ENCODE results near the gene PNMA6F. TPM values are rescaled to one million over a fixed set of nuclear protein-coding genes. Genes with fewer than 3 reads are reported as not detected.

The PNMA6F gene
- total RNA-seq, result not detected
- long read RNA-seq, result 0 reads

DNA sequence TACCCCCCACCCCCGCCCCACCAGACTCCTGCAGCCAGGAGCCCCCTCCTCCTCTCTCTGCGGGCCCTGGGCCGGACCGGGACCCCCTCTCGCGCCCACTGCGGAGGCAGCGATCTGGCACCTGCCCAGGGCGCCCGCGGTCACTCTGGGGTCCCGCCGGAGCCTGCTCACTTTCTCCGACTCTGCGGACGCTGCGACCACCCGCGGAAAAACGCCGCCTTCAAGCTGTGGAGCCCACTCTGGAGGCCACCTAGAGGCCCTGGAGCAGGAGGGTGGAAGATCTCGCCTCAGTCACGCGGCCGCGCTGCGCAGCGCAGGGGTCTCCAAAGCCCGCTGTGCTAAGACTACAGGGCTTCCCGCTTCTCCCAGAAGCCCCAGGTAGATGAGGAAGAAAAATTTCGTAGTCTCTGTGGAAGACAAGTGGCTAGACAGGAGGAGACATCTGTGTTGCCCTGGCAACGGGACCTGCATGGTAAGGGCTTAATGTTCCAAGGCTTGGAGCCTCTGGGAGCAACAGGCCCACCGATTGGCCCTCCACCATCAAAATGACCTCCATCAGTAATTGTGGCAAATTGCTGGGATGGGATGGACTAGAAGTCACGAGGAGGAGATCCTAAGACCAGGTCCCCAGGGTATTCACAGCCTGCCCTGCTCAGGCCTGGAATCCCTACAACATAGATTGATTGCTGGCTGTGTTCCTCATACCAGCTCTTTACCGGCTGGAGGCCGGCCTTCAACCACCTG, at the start of gene PNMA6F:
Gene PNMA6F, minus strand, starts transcription at position 387 of the 744 bp plus-strand sequence. CDS start 1,093 bp downstream, outside the sequence.
- ATAC-seq (no peak), DNase-seq (ENCODE audit: missing footprints) (no peak)
- intact Hi-C loops (cut with DNase I), result no loop called here

- intact Hi-C loops (cut with DNase I), result no loop called here
- DNase-seq (ENCODE audit: missing footprints) (no peak), ATAC-seq (no peak)
Measured at GRCh38 chrX:153371256-153371655, 49.7 kb upstream of the PNMA6F start.

- no peak for ATAC-seq
- no peak for DNase-seq (ENCODE audit: missing footprints)
- intact Hi-C loops (cut with DNase I), result no loop called here
Measured at GRCh38 chrX:153370293-153371055, 48.9 kb upstream of the PNMA6F start.

- intact Hi-C loops (cut with DNase I), result no loop called here
- DNase-seq (ENCODE audit: missing footprints) (no peak), ATAC-seq (no peak)
Measured at GRCh38 chrX:153366878-153367538, 45.4 kb upstream of the PNMA6F start.

DNA sequence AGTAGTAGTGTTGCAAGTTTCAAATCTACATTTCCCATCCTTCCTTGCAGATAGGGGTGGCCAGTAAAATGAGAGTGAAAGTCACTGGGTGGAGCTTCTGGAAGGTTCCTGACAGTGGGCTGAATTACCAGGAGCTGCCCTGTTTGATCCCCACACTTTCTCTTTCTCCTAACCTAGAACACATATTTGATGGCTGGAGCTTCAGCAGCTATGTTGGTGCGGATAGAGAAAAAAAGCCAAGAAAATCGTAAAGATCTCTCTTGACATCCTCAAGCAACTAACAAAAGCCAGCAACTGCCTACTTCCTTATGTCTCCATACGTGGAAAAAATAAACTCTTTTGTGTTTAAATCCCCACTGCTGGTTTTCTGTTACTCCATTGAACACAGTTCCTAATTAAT, 44.6 kb upstream of the PNMA6F start:
- ATAC-seq (no peak), DNase-seq (ENCODE audit: missing footprints) (no peak)
- intact Hi-C loops (cut with DNase I), result no loop called here

GRCh38 chrX:153365670-153366069, 44.1 kb upstream of the PNMA6F start:
- DNase-seq (ENCODE audit: missing footprints) (no peak), ATAC-seq (no peak)
- intact Hi-C loops (cut with DNase I), result no loop called here

- DNase-seq (ENCODE audit: missing footprints) (no peak), ATAC-seq (no peak)
Measured at GRCh38 chrX:153361781-153362397, 40.3 kb upstream of the PNMA6F start.

GRCh38 chrX:153357877-153358276, 36.3 kb upstream of the PNMA6F start:
- no peak for DNase-seq (ENCODE audit: missing footprints)
- intact Hi-C loops (cut with DNase I), result no loop called here

More at GRCh38 chrX:153361781-153362397, 40.3 kb upstream of the PNMA6F start:
- intact Hi-C loops (cut with DNase I), result no loop called here

DNA sequence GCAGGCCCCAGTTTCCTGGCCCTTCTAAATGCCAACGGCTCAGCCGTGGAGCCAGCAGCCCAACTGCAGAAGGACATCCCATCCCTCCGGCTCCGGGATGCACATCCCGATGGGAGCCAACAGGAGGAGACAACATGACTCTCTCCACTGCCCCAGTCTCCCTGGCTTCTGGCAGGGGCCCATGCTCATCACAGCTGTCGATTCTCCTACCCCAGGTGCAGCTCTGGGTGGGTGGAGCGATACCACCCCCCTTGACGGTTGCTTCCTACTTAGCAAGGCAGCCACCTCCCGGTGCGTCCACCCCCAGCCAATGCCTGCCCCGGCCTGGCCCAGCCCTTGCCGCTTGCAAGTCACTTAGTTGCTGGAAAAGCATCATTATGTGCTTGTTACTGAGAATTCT, 31.8 kb upstream of the PNMA6F start:
- DNase-seq (ENCODE audit: missing footprints), result no peak
- no peak for ATAC-seq
- intact Hi-C loops (cut with DNase I), result no loop called here

More at GRCh38 chrX:153357877-153358276, 36.3 kb upstream of the PNMA6F start:
- no peak for ATAC-seq

GRCh38 chrX:153352858-153353257, 31.3 kb upstream of the PNMA6F start:
- no peak for ATAC-seq
- intact Hi-C loops (cut with DNase I), result no loop called here
- no peak for DNase-seq (ENCODE audit: missing footprints)

DNA sequence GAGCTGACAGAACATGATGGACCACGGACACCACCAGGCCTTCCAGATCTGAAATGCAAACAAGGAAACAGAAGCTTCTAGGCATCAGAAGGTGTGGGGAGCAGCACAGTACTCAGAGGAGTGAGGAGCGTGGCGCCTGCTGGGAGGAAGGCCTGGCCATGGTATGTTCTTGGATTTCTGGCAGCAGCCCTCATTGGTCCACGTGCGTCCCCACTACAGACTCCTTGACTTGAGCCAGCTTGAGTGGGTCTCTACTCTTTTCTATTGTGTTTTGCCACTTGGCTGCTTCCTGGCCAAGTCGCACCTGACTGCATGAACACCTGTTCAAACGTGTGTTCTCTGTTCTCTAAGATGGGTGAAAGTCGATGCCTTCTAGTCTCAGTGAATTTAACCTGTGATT, 30.4 kb upstream of the PNMA6F start:
- DNase-seq (ENCODE audit: missing footprints) (no peak), ATAC-seq (no peak)
- intact Hi-C loops (cut with DNase I), result no loop called here

DNA sequence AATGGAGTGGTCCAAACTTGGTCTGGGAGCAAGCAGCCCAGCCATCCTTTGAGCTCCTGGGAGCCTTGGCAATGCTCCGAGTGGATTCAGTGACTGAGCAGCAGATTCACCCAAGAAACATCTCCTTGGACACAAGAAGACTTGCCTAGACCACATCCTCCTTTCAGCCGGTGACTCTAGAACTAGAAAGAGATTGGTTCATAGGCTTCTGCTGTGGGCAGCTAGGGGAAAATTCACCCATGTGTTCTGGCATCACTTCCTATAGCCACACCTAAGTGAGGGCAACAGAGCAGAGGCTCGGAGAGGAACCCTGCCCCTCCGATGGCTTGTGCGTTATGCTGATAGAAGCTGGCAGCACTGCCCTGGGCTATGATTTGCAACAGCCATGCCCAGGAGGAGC, 28.4 kb upstream of the PNMA6F start:
- ATAC-seq (no peak), DNase-seq (ENCODE audit: missing footprints) (no peak)
- intact Hi-C loops (cut with DNase I), result no loop called here

GRCh38 chrX:153348421-153348820, 26.9 kb upstream of the PNMA6F start:
- DNase-seq (ENCODE audit: missing footprints), result no peak
- intact Hi-C loops (cut with DNase I), result no loop called here
- ATAC-seq, result no peak

DNA sequence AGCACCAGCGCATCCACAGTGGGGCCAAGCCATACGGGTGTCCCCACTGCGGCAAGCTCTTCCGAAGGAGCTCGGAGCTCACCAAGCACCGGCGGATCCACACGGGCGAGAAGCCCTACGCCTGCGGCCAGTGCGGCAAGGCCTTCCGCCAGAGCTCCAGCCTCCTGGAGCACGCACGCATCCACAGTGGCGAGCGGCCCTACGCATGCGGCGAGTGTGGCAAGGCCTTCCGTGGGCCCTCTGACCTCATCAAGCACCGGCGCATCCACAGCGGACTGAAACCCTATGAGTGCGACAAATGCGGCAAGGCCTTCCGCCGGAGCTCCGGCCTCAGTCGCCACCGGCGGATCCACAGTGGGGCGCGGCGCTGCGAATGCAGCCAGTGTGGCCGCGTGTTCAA, 26.0 kb upstream of the PNMA6F start:
- intact Hi-C loops (cut with DNase I), result no loop called here
- no peak for ATAC-seq
- no peak for DNase-seq (ENCODE audit: missing footprints)

GRCh38 chrX:153343674-153344073, 22.1 kb upstream of the PNMA6F start:
- DNase-seq (ENCODE audit: missing footprints) (no peak), ATAC-seq (no peak)
- intact Hi-C loops (cut with DNase I), result no loop called here

DNA sequence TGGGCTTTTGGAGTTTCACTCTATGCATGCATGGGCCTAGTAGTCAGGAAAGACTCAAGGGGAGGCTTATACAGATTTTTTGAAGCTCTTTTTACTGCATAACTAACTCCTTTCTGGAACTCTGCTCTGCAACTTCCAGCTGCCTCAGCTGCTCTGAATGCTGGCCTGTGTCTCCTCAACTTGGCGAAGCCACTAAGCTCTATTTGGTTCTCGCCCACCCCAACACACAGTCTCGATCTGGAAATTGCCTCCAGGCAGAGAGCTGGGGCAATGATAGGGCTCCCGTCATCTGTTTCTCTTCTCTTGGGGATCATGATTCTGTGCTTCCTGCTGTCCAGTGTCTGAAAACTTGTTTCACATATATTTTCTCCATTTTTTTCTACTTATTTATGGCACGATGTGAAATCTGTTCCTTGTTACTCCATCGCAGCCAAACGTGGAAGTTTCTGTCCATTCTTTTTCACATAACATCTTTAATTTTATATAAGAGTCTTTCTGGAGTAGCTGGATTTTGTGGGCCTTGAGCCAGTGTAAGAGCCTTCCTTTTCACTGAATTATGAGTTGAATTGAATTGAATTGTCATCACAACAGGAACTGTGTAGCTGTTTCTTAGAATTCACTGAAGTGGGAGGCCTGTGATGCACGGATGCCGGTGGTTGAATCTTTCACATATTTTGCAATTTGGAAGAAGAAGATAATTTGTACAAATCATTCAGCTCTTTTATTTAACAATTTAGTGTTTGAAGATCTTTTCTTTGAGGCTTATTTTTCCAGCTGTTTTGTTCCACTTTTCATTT, 21.4 kb upstream of the PNMA6F start:
- intact Hi-C loops (cut with DNase I), result no loop called here
- DNase-seq (ENCODE audit: missing footprints) (no peak), ATAC-seq (no peak)

DNA sequence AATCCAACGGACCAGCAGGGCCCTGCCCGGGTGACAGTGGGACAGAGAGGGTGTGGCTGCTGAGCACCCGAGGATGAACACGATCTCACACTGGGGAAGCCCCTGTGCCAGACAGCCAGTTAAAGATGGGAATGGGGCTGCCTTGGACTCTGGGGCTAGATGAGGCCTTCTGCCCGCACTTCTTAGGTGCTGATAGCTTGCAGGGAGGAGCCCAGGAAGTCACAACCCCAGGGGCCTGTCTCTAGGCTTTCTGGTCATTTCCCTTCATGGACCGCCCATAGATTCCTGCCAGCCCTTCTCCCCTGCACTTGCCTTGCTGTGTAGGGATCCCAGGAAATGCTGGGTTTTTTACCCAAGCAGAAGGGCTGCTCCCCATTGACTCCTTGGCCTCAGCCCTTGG, 18.5 kb upstream of the PNMA6F start:
- ATAC-seq (no peak), DNase-seq (ENCODE audit: missing footprints) (no peak)
- intact Hi-C loops (cut with DNase I), result no loop called here

DNA sequence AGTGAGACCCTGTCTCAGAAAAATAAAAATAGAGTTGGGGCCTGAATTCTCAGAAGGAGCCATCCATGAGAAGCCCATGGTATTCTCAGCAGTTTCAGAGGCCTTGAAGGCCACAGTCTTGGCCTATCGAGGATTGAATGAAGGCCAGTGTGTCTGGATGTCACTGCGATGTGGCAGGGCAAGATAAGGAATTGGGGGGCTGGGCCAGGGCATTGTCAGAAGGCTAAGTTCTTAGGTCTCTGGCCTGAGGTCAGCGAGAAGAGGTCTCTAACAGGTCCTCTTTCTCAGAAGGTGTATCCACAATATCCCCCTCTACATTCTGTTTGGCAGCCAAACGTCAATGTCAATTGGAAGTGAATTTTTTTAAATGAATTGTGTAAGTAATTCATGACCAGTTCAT, 18.1 kb upstream of the PNMA6F start:
- intact Hi-C loops (cut with DNase I), result no loop called here
- DNase-seq (ENCODE audit: missing footprints) (no peak), ATAC-seq (no peak)

DNA sequence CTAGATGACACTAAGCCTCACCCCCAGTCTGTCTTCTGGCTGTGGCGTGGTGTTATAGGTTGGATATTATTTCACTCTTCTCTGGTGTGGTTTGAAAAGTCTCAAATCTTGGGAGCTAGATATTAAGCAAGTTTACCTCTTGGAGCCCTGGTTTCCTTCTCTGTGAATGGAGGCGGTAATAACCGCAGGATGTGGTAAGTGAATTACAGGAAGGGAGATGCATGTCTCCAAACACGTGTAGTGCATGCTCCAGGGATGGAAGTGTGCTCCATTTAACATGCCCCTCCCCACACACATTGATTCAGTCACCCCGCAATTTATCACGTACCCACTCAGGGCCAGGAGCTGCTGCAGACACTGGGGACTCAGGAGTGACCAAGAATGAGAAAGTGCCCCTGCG, 17.3 kb upstream of the PNMA6F start:
- DNase-seq (ENCODE audit: missing footprints), result no peak
- intact Hi-C loops (cut with DNase I), result no loop called here
- ATAC-seq, result no peak

Data from Right ventricle myocardium inferior (tissue), 1 donor.